Mesenchymal stem cell (in vitro differentiated cells and primary cell): ENCODE measurements around the gene CALR.
"Not testable (repeated sequence)": the region's sequence is repeated elsewhere in the genome, so short reads cannot be mapped to it uniquely, and the experiment has no call there.

Experiments used
- DNase-seq: peaks from one replicate; pipeline ENCODE4 v3.0.0-alpha.2; 2013
- H2AFZ ChIP-seq: one replicate; pipeline ENCODE4 v1.6.1; 2013; ENCODE audit warnings: low read depth, mild to moderate bottlenecking, control low read depth, inconsistent platforms, low read length, moderate library complexity
- H2AK5ac ChIP-seq: 2 replicates; pipeline ENCODE4 v1.6.1; 2013; ENCODE audit warnings: low read length, moderate library complexity, mild to moderate bottlenecking, inconsistent platforms; ENCODE audit not compliant: severe bottlenecking
- H2BK120ac ChIP-seq: one replicate; pipeline ENCODE4 v1.6.1; 2013; ENCODE audit warnings: low read depth, mild to moderate bottlenecking, inconsistent platforms, low read length, moderate library complexity
- H2BK12ac ChIP-seq, 2 experiments: one replicate each; pipeline ENCODE4 v1.6.1; 2013; ENCODE audit warnings: inconsistent platforms in 2 of 2, low read length in 2 of 2, mild to moderate bottlenecking in 2 of 2, moderate library complexity in 2 of 2, control low read depth in 1 of 2
- H2BK15ac ChIP-seq: one replicate; pipeline ENCODE4 v1.6.1; 2013; ENCODE audit warnings: mild to moderate bottlenecking, low read depth, inconsistent platforms; ENCODE audit not compliant: poor library complexity, severe bottlenecking
- H2BK5ac ChIP-seq: 2 replicates; pipeline ENCODE4 v1.6.1; 2013; ENCODE audit warnings: low read depth, mild to moderate bottlenecking, low read length, control low read depth, inconsistent platforms; ENCODE audit not compliant: poor library complexity, severe bottlenecking
- H3K14ac ChIP-seq, 2 experiments: one replicate each; pipeline ENCODE4 v1.6.1; 2013; ENCODE audit warnings: inconsistent platforms in 2 of 2, low read length in 2 of 2, control low read depth in 1 of 2, mild to moderate bottlenecking in 1 of 2, moderate library complexity in 1 of 2
- H3K18ac ChIP-seq, 2 experiments: one replicate each; pipeline ENCODE4 v1.6.1; 2013; ENCODE audit warnings: inconsistent platforms in 2 of 2, low read length in 2 of 2, control low read depth in 1 of 2, low read depth in 1 of 2, mild to moderate bottlenecking in 1 of 2
- H3K23ac ChIP-seq, 2 experiments: one replicate each; pipeline ENCODE4 v1.6.1; 2013; ENCODE audit warnings: inconsistent platforms in 2 of 2, low read length in 2 of 2, mild to moderate bottlenecking in 2 of 2, moderate library complexity in 2 of 2, control low read depth in 1 of 2
- H3K27ac ChIP-seq: 2 replicates; pipeline ENCODE4 v1.5.1; 2013; ENCODE audit warnings: mild to moderate bottlenecking, moderate library complexity, low read length, control low read depth, inconsistent platforms; ENCODE audit not compliant: poor library complexity, severe bottlenecking
- H3K27me3 ChIP-seq, 2 experiments: 2 replicates each; pipeline versions ENCODE4 v1.6.1 to v1.7.0; 2013; ENCODE audit warnings: low read length in 2 of 2, mild to moderate bottlenecking in 2 of 2, moderate library complexity in 2 of 2, control low read depth in 1 of 2, inconsistent platforms in 1 of 2; ENCODE audit not compliant: control insufficient read depth in 1 of 2, insufficient read depth in 1 of 2
- H3K36me3 ChIP-seq, 2 experiments: 2 replicates each; pipeline versions ENCODE4 v1.6.1 to v1.7.0; 2013; ENCODE audit warnings: low read length in 2 of 2, control low read depth in 1 of 2, inconsistent platforms in 1 of 2, low read depth in 1 of 2, mild to moderate bottlenecking in 1 of 2; ENCODE audit not compliant: insufficient read depth in 2 of 2, control insufficient read depth in 1 of 2
- H3K4ac ChIP-seq, 2 experiments: one replicate each; pipeline ENCODE4 v1.6.1; 2013; ENCODE audit warnings: inconsistent platforms in 2 of 2, low read length in 2 of 2, mild to moderate bottlenecking in 2 of 2, moderate library complexity in 2 of 2, control low read depth in 1 of 2, low read depth in 1 of 2
- H3K4me1 ChIP-seq: 2 replicates; pipeline ENCODE4 v1.6.1; 2013; ENCODE audit warnings: low read depth, low read length, control low read depth; ENCODE audit not compliant: control insufficient read depth, insufficient read depth
- H3K4me2 ChIP-seq: 2 replicates; pipeline ENCODE4 v1.6.1; 2013; ENCODE audit warnings: low read length, mild to moderate bottlenecking, inconsistent platforms; ENCODE audit not compliant: poor library complexity, severe bottlenecking
- H3K4me3 ChIP-seq, 2 experiments: 2 replicates each; pipeline versions ENCODE4 v1.5.1 to v1.7.0; 2013; ENCODE audit warnings: low read length in 2 of 2, mild to moderate bottlenecking in 2 of 2, control low read depth in 1 of 2, low read depth in 1 of 2; ENCODE audit not compliant: insufficient read depth in 1 of 2
- H3K79me1 ChIP-seq: replicated peaks from 2 replicates; pipeline ENCODE4 v1.6.1; 2013; ENCODE audit warnings: mild to moderate bottlenecking, control low read depth, low read length, inconsistent platforms; ENCODE audit not compliant: poor library complexity, severe bottlenecking
- H3K9ac ChIP-seq: 2 replicates; pipeline ENCODE4 v1.7.0; 2013; ENCODE audit warnings: mild to moderate bottlenecking, low read length, moderate library complexity
- H3K9me3 ChIP-seq: 2 replicates; pipeline ENCODE4 v1.7.0; 2013; ENCODE audit warnings: mild to moderate bottlenecking, low read length; ENCODE audit not compliant: control insufficient read depth
- H4K8ac ChIP-seq: one replicate; pipeline ENCODE4 v1.6.1; 2013; ENCODE audit warnings: inconsistent platforms, mild to moderate bottlenecking, low read length, moderate library complexity
- H4K91ac ChIP-seq: one replicate; pipeline ENCODE4 v1.6.1; 2013; ENCODE audit warnings: mild to moderate bottlenecking, low read length, inconsistent platforms
- WGBS: methylation state at CpG from one replicate; pipeline ENCODE4 v1.1.7; 2013; ENCODE audit warnings: mixed read lengths; 5-methylcytosine and 5-hydroxymethylcytosine counted together

Gene CALR

GRCh38 chr19:12949363-12950283, 11.2 kb downstream of the CALR start:
- Histone ChIP-seq H3K4me2 (no peak overlapping the region), H2BK5ac (no peak overlapping the region), H2AK5ac (no peak overlapping the region), H3K23ac (no peak overlapping the region), H3K18ac (no peak overlapping the region), H3K14ac (no peak overlapping the region), H3K4ac (no peak overlapping the region), H3K4me1 (peaks cover 13% of the 10 kb centered on the region), H3K4me3 (no peak overlapping the region), H2BK12ac (no peak overlapping the region), H3K9ac (no peak overlapping the region), H2BK120ac (no peak overlapping the region), H3K27ac (no peak overlapping the region), H4K91ac (no peak overlapping the region), H4K8ac (no peak overlapping the region), H3K79me1 (peaks cover 19% of the 10 kb centered on the region), H3K27me3 (no peaks in the 10 kb centered on the region), H2BK15ac (no peak overlapping the region), H2AFZ (no peak overlapping the region), H3K36me3 (peaks cover 71 to 75% of the 10 kb centered on the region in 2 experiments), H3K9me3 (no peaks in the 10 kb centered on the region)
- WGBS: 95% methylated on average over 16 of the region's 16 CpGs
- DNase-seq: no peak

- Histone ChIP-seq H3K9ac (peak overlapping the region; percentile 80), H3K36me3 (peaks cover 66 to 76% of the 10 kb centered on the region in 2 experiments), H3K79me1 (peaks cover 19% of the 10 kb centered on the region), H3K4me1 (peaks cover 17% of the 10 kb centered on the region)
- H3K23ac ChIP-seq, H3K4ac ChIP-seq, H3K9me3 ChIP-seq, H2BK120ac ChIP-seq, H3K27ac ChIP-seq, H3K18ac ChIP-seq, H3K4me2 ChIP-seq, H3K14ac ChIP-seq, H3K27me3 ChIP-seq, H4K8ac ChIP-seq, H2AFZ ChIP-seq, H3K4me3 ChIP-seq, H2BK5ac ChIP-seq, H4K91ac ChIP-seq, DNase-seq, H2BK12ac ChIP-seq, H2BK15ac ChIP-seq, H2AK5ac ChIP-seq: not testable (repeated sequence)
- 99% methylated on average over 6 of the region's 6 CpGs for WGBS
These were observed 13.6 kb downstream of the CALR start for GRCh38 chr19:12952050-12952449.

DNA sequence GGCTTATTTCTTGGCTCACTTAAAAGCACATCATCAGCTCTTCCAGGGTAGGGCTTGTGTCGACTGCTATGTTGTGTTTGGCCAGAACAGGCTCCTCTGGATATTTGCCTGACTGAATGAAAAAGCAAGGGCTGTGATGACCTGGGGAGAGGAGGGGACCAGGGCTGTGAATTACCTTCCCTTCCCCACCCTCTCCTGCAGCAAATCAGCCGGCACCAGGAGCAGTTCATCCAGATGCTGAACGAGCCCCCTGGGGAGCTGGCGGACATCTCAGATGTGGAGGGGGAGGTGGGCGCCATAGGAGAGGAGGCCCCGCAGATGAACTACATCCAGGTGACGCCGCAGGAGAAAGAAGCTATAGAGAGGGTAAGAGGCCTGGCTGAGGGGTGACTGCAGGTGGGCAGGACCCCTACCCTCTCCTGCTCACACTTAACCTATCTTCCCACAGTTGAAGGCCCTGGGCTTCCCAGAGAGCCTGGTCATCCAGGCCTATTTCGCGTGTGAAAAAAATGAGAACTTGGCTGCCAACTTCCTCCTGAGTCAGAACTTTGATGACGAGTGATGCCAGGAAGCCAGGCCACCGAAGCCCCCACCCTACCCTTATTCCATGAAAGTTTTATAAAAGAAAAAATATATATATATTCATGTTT, 14.2 kb downstream of the CALR start:
- H2BK15ac ChIP-seq: no peak overlapping the region
- H3K4me3 ChIP-seq: no peak overlapping the region
- peak overlapping the region; percentile 80 for H3K9ac ChIP-seq
- no peak overlapping the region for H4K8ac ChIP-seq
- no peak overlapping the region for H3K23ac ChIP-seq
- no peak overlapping the region for H3K14ac ChIP-seq
- no peak overlapping the region for H3K4ac ChIP-seq
- no peak overlapping the region for H2BK12ac ChIP-seq
- no peak overlapping the region for H2AFZ ChIP-seq
- no peak overlapping the region for H2BK120ac ChIP-seq
- H3K36me3 ChIP-seq: peaks cover 66 to 72% of the 10 kb centered on the region in 2 experiments
- H3K18ac ChIP-seq: no peak overlapping the region
- no peak overlapping the region for H3K27ac ChIP-seq
- H3K4me1 ChIP-seq: peaks cover 18% of the 10 kb centered on the region
- H3K9me3 ChIP-seq: no peaks in the 10 kb centered on the region
- H3K4me2 ChIP-seq: no peak overlapping the region
- H2BK5ac ChIP-seq: no peak overlapping the region
- H2AK5ac ChIP-seq: no peak overlapping the region
- no peak for DNase-seq
- peaks cover 19% of the 10 kb centered on the region for H3K79me1 ChIP-seq
- H3K27me3 ChIP-seq: no peaks in the 10 kb centered on the region
- 89% methylated on average over 7 of the region's 12 CpGs for WGBS
- H4K91ac ChIP-seq: no peak overlapping the region

- H3K27me3 ChIP-seq: no peaks in the 10 kb centered on the region
- H3K9me3 ChIP-seq: no peaks in the 10 kb centered on the region
- no peak overlapping the region for H4K8ac ChIP-seq
- H3K4me1 ChIP-seq: peaks cover 15% of the 10 kb centered on the region
- DNase-seq: no peak
- peaks cover 19% of the 10 kb centered on the region for H3K79me1 ChIP-seq
- H3K18ac ChIP-seq: no peak overlapping the region
- H2BK15ac ChIP-seq: no peak overlapping the region
- peaks cover 59 to 65% of the 10 kb centered on the region in 2 experiments for H3K36me3 ChIP-seq
- H3K4me3 ChIP-seq: no peak overlapping the region
- H3K27ac ChIP-seq: no peak overlapping the region
- H2BK12ac ChIP-seq: no peak overlapping the region
- H3K9ac ChIP-seq: peak overlapping the region; percentile 80
- H3K14ac ChIP-seq: no peak overlapping the region
- no peak overlapping the region for H2BK5ac ChIP-seq
- H2AFZ ChIP-seq: no peak overlapping the region
- no peak overlapping the region for H3K4ac ChIP-seq
- H3K4me2 ChIP-seq: no peak overlapping the region
- no peak overlapping the region for H4K91ac ChIP-seq
- WGBS: 90% methylated on average over 10 of the region's 11 CpGs
- no peak overlapping the region for H2BK120ac ChIP-seq
- H2AK5ac ChIP-seq: no peak overlapping the region
- H3K23ac ChIP-seq: no peak overlapping the region
These were observed 14.9 kb downstream of the CALR start for GRCh38 chr19:12953138-12953798.
